Activated naive CD4-positive, alpha-beta T cell treated with anti-CD3 and anti-CD28 coated beads, Interleukin-2, amount 10 ng/mL, durations not matched to agents 5 hours and 36 hours (primary cell): ENCODE data around the gene BICDL2. TPM values are rescaled to one million over a fixed set of nuclear protein-coding genes. Genes with fewer than 3 reads are reported as not detected.

Experiments used
- total RNA-seq, 2 experiments: library from RNA; stranded (reverse); gene quantifications; one replicate each; pipeline ENCODE4 v1.2.3, GENCODE V29; 2021

The BICDL2 gene
- total RNA-seq = 1 to 10 TPM; 1.1 to 1.2 TPM

GRCh38 chr16:3036726-3037315 lies at the start of gene BICDL2:
Gene BICDL2 (minus strand): TSS chr16:3036944. CDS start chr16:3035496, 1,448 bp downstream.

GRCh38 chr16:3065069-3065741 lies 28.5 kb upstream of the BICDL2 start, which contains the start of gene IL32:
Gene IL32 (plus strand): TSS chr16:3065640. CDS start chr16:3065812, 172 bp downstream.

GRCh38 chr16:3045758-3046640 lies 9.3 kb upstream of the BICDL2 start, which contains the start of gene MMP25:
Gene MMP25 (plus strand): TSS chr16:3046561. CDS start chr16:3046918, 357 bp downstream.

GRCh38 chr16:3023669-3024478 lies 12.9 kb downstream of the BICDL2 start, which contains the start of the genes HCFC1R1 and THOC6:
Gene HCFC1R1 (minus strand): TSS chr16:3023942. CDS start chr16:3023941, 1 bp downstream.
Gene THOC6 (plus strand): TSS chr16:3024035. CDS start chr16:3024327, 292 bp downstream.

GRCh38 chr16:3020247-3020603 lies 16.5 kb downstream of the BICDL2 start, which contains the start of gene TNFRSF12A:
Gene TNFRSF12A (plus strand): TSS chr16:3020368. CDS start chr16:3020398, 30 bp downstream.

GRCh38 chr16:3017794-3018506 lies 18.8 kb downstream of the BICDL2 start, which contains the start of gene CLDN6:
Gene CLDN6 (minus strand): TSS chr16:3018183. CDS start chr16:3016021, 2,162 bp downstream.

GRCh38 chr16:3012828-3013420 lies 23.8 kb downstream of the BICDL2 start, which contains the start of gene CLDN9:
Gene CLDN9 (plus strand): TSS chr16:3012923. CDS start chr16:3013363, 440 bp downstream.

GRCh38 chr16:2980227-2981176 lies 56.2 kb downstream of the BICDL2 start, which contains the start of gene PKMYT1:
Gene PKMYT1 (minus strand): TSS chr16:2980446. CDS start chr16:2979657, 789 bp downstream.

Other genes starting within 250 kb of the BICDL2 start
- gene PRSS33, start 249.4 kb downstream of the BICDL2 start, total RNA-seq = not detected
- gene PRSS41, start 238.5 kb downstream of the BICDL2 start, total RNA-seq = not detected
- 1 to 10 TPM; 1.7 to 1.8 TPM for gene PRSS21, start 219.7 kb downstream of the BICDL2 start, total RNA-seq
- gene ZG16B, start 206.6 kb downstream of the BICDL2 start, total RNA-seq = 1 to 10 TPM; 1.4 to 1.6 TPM
- gene PRSS22, start 178.8 kb downstream of the BICDL2 start, total RNA-seq = not detected
- gene FLYWCH2, start 153.7 kb downstream of the BICDL2 start, total RNA-seq = 10 to 100 TPM; 21.2 to 22.4 TPM
- gene FLYWCH1, start 125.0 kb downstream of the BICDL2 start, total RNA-seq = 10 to 100 TPM; 50.6 to 52.3 TPM
- not detected for gene KREMEN2, start 72.7 kb downstream of the BICDL2 start, total RNA-seq
- 10 to 100 TPM; 36.0 to 37.0 TPM for gene PAQR4, start 67.6 kb downstream of the BICDL2 start, total RNA-seq
- 10 to 100 TPM; 89.1 to 99.3 TPM for gene PKMYT1, start 56.5 kb downstream of the BICDL2 start, total RNA-seq
- under 1 TPM; 0.29 to 0.30 TPM for gene CLDN9, start 24.0 kb downstream of the BICDL2 start, total RNA-seq
- not detected for gene CLDN6, start 18.8 kb downstream of the BICDL2 start, total RNA-seq
- 1 to 10 TPM; 2.9 to 3.8 TPM for gene TNFRSF12A, start 16.6 kb downstream of the BICDL2 start, total RNA-seq
- gene HCFC1R1, start 13.0 kb downstream of the BICDL2 start, total RNA-seq = 10 to 100 TPM; 37.2 to 39.1 TPM
- gene THOC6, start 12.9 kb downstream of the BICDL2 start, total RNA-seq = 10 to 100 TPM; 49.4 to 52.3 TPM
- 10 to 100 TPM; 34.8 to 35.5 TPM for gene MMP25, start 9.6 kb upstream of the BICDL2 start, total RNA-seq
- 1,000 to 10,000 TPM; 2,121 to 2,176 TPM for gene IL32, start 28.7 kb upstream of the BICDL2 start, total RNA-seq
- gene ZSCAN10, start 62.4 kb upstream of the BICDL2 start, total RNA-seq = under 1 TPM; 0.24 to 0.28 TPM
- gene ZNF205, start 75.6 kb upstream of the BICDL2 start, total RNA-seq = not detected
- gene ZNF213, start 98.1 kb upstream of the BICDL2 start, total RNA-seq = 1 to 10 TPM; 9.7 to 9.8 TPM
- not detected for gene OR1F1, start 151.3 kb upstream of the BICDL2 start, total RNA-seq
- 10 to 100 TPM; 13.4 to 13.7 TPM for gene ZNF200, start 198.2 kb upstream of the BICDL2 start, total RNA-seq
- under 1 TPM; 0.51 to 0.81 TPM for gene MEFV, start 219.7 kb upstream of the BICDL2 start, total RNA-seq
- gene ZNF263, start 246.5 kb upstream of the BICDL2 start, total RNA-seq = 10 to 100 TPM; 23.7 to 27.2 TPM